IMR-90 (cell line): Measurements from ENCODE around the gene WBP1. TPM values are rescaled to one million over a fixed set of nuclear protein-coding genes. Genes with fewer than 3 reads are reported as not detected.

Experiments used
- ATAC-seq: fragments of 200-7000 bp; cut with Tn5 transposase; 2 replicates; pipeline ENCODE4 v1.9.1; 2020; ENCODE audit warnings: low read depth, mild to moderate bottlenecking, moderate library complexity
- BruUV-seq: library from RNA; stranded (reverse); fragments of 400-500 nt; replicated peaks from 2 replicates; lab custom pipeline; 2021; lab: Mats Ljungman, UMichigan
- CTCF ChIA-PET: fragments of 300-600 bp; formaldehyde crosslinking; extraction: SDS; loops from one replicate; lab custom pipeline; 2021; ENCODE audit warnings: antibody characterized with exemption; lab: Yijun Ruan, JAX
- POLR2A ChIA-PET: fragments of 300-600 bp; sonication (Branson Sonifier 250); formaldehyde crosslinking; loops from one replicate; lab custom pipeline; 2022; ENCODE audit warnings: antibody characterized with exemption; ENCODE audit not compliant: unreplicated experiment; lab: Charles Lee
- DNase-seq: peaks from one replicate; pipeline ENCODE4 v3.0.0; 2013
- H2AFZ ChIP-seq: replicated peaks from 2 replicates; pipeline ENCODE3; 2013; ENCODE audit warnings: low read length, mild to moderate bottlenecking; ENCODE audit not compliant: poor library complexity
- H2AK5ac ChIP-seq: 2 replicates; pipeline ENCODE4 v1.6.1; 2013; ENCODE audit warnings: low read depth, low read length, inconsistent platforms
- H2AK9ac ChIP-seq: replicated peaks from 2 replicates; pipeline ENCODE3; 2013; ENCODE audit warnings: mild to moderate bottlenecking, low read depth, low read length, moderate library complexity; ENCODE audit not compliant: poor library complexity
- H2BK120ac ChIP-seq: 2 replicates; pipeline ENCODE4 v1.6.1; 2013; ENCODE audit warnings: low read depth, low read length, inconsistent platforms
- H2BK15ac ChIP-seq: 3 replicates; pipeline ENCODE4 v1.6.1; 2013; ENCODE audit warnings: low read depth, low read length, inconsistent platforms
- H2BK20ac ChIP-seq: 2 replicates; pipeline ENCODE4 v1.6.1; 2013; ENCODE audit warnings: low read depth, mild to moderate bottlenecking, inconsistent platforms, low read length, moderate library complexity
- H2BK5ac ChIP-seq: 2 replicates; pipeline ENCODE4 v1.6.1; 2013; ENCODE audit warnings: mild to moderate bottlenecking, low read depth, low read length, inconsistent platforms; ENCODE audit not compliant: poor library complexity, severe bottlenecking
- H3K14ac ChIP-seq: replicated peaks from 2 replicates; pipeline ENCODE4 v1.6.1; 2013; ENCODE audit warnings: low read depth, low read length, inconsistent platforms
- H3K18ac ChIP-seq: 2 replicates; pipeline ENCODE4 v1.6.1; 2013; ENCODE audit warnings: low read depth, low read length, control low read depth
- H3K23ac ChIP-seq: 2 replicates; pipeline ENCODE4 v1.6.1; 2013; ENCODE audit warnings: low read depth, low read length, inconsistent platforms
- H3K27ac ChIP-seq: 2 replicates; pipeline ENCODE4 v1.5.1; 2013; ENCODE audit warnings: mild to moderate bottlenecking, control low read depth, low read length; ENCODE audit not compliant: insufficient read depth
- H3K27me3 ChIP-seq: 2 replicates; pipeline ENCODE4 v1.6.1; 2013; ENCODE audit warnings: low read length; ENCODE audit not compliant: control insufficient read depth, insufficient read depth
- H3K36me3 ChIP-seq: 2 replicates; pipeline ENCODE4 v1.6.1; 2013; ENCODE audit warnings: low read length, mixed read lengths; ENCODE audit not compliant: control insufficient read depth, insufficient read depth
- H3K4ac ChIP-seq: 2 replicates; pipeline ENCODE4 v1.6.1; 2013; ENCODE audit warnings: low read depth, low read length, inconsistent platforms
- H3K4me1 ChIP-seq: 2 replicates; pipeline ENCODE4 v1.6.1; 2013; ENCODE audit warnings: low read length, mixed read lengths; ENCODE audit not compliant: control insufficient read depth, insufficient read depth
- H3K4me2 ChIP-seq: 2 replicates; pipeline ENCODE4 v1.6.1; 2013; ENCODE audit warnings: low read depth, mild to moderate bottlenecking, control low read depth, low read length, moderate library complexity
- H3K4me3 ChIP-seq: 2 replicates; pipeline ENCODE4 v1.5.1; 2013; ENCODE audit warnings: low read depth, mild to moderate bottlenecking, control low read depth, low read length, moderate library complexity; ENCODE audit not compliant: insufficient read depth
- H3K56ac ChIP-seq: 2 replicates; pipeline ENCODE4 v1.6.1; 2013; ENCODE audit warnings: low read length, inconsistent platforms; ENCODE audit not compliant: insufficient read depth; ENCODE audit errors: extremely low read depth
- H3K79me1 ChIP-seq, 2 experiments: 2 replicates each; pipeline ENCODE4 v1.6.1; 2013; ENCODE audit warnings: low read length in 2 of 2, inconsistent platforms in 1 of 2, low read depth in 1 of 2
- H3K9ac ChIP-seq: 2 replicates; pipeline ENCODE4 v1.6.1; 2013; ENCODE audit warnings: low read depth, low read length, control low read depth
- H3K9me1 ChIP-seq: 2 replicates; pipeline ENCODE4 v1.6.1; 2013; ENCODE audit warnings: low read length, inconsistent platforms; ENCODE audit not compliant: insufficient read depth
- H3K9me3 ChIP-seq: 2 replicates; pipeline ENCODE4 v1.6.1; 2013; ENCODE audit warnings: low read length; ENCODE audit not compliant: control insufficient read depth, insufficient read depth
- H4K20me1 ChIP-seq: 2 replicates; pipeline ENCODE4 v1.6.1; 2013; ENCODE audit warnings: low read length, inconsistent platforms; ENCODE audit not compliant: insufficient read depth
- H4K5ac ChIP-seq: 2 replicates; pipeline ENCODE4 v1.6.1; 2013; ENCODE audit warnings: mild to moderate bottlenecking, low read depth, low read length, control low read depth
- H4K8ac ChIP-seq, 2 experiments: 2 replicates each; pipeline ENCODE4 v1.6.1; 2013; ENCODE audit warnings: low read depth in 2 of 2, low read length in 2 of 2, control low read depth in 1 of 2, inconsistent platforms in 1 of 2
- H4K91ac ChIP-seq: 2 replicates; pipeline ENCODE4 v1.6.1; 2013; ENCODE audit warnings: low read depth, low read length, inconsistent platforms; ENCODE audit not compliant: insufficient read depth
- BHLHE40 ChIP-seq: fragments of 150-350 bp; IDR thresholded peaks from 2 replicates; pipeline ENCODE4 v1.6.1; 2016; ENCODE audit warnings: mild to moderate bottlenecking, low read depth, low read length
- CEBPB ChIP-seq: IDR thresholded peaks from 2 replicates; pipeline ENCODE4 v1.6.1; 2012; ENCODE audit warnings: low read depth, low read length, improper control_type of control experiment
- CHD1 ChIP-seq: IDR thresholded peaks from 2 replicates; pipeline ENCODE4 v1.6.1; 2012; ENCODE audit warnings: low read depth, low read length, improper control_type of control experiment
- MAZ ChIP-seq: IDR thresholded peaks from 2 replicates; pipeline ENCODE4 v1.6.1; 2012; ENCODE audit warnings: low read depth, mild to moderate bottlenecking, low read length, improper control_type of control experiment, moderate library complexity, borderline replicate concordance
- POLR2A ChIP-seq: IDR thresholded peaks from 2 replicates; pipeline ENCODE4 v1.6.1; 2012; ENCODE audit warnings: mild to moderate bottlenecking, low read depth, low read length
- RAD21 ChIP-seq: IDR thresholded peaks from 2 replicates; pipeline ENCODE4 v1.6.1; 2012; ENCODE audit warnings: low read length, improper control_type of control experiment
- RFX5 ChIP-seq: IDR thresholded peaks from 2 replicates; pipeline ENCODE4 v1.8.0; 2012; ENCODE audit warnings: low read depth, mild to moderate bottlenecking, low read length, moderate library complexity
- SMC3 ChIP-seq: fragments of 150-350 bp; IDR thresholded peaks from 2 replicates; pipeline ENCODE4 v1.6.1; 2016; ENCODE audit warnings: low read depth, mild to moderate bottlenecking, antibody characterized with exemption, low read length, moderate library complexity
- WGBS, 2 experiments: methylation state at CpG; one replicate each; pipeline versions ENCODE4 v1.1.5 to v1.1.7; 2013; ENCODE audit warnings: missing lambda C conversion rate in 2 of 2; ENCODE audit not compliant: insufficient read length in 1 of 2; ENCODE audit errors: extremely low coverage in 2 of 2; 5-methylcytosine and 5-hydroxymethylcytosine counted together
- dilution Hi-C: fragments of 300-500 bp; cut with HindIII; formaldehyde crosslinking; loops from one replicate; pipeline ENCODE4 v1.14.3; 2018; ENCODE audit warnings: low sequenced_read_pairs; ENCODE audit not compliant: unreplicated experiment
- in situ Hi-C: fragments of 300-500 bp; cut with MboI; formaldehyde crosslinking; loops from 3 replicates; pipeline ENCODE4 v1.14.3; 2019; ENCODE audit warnings: low sequenced_read_pairs, inconsistent platforms, mixed read lengths
- intact Hi-C: fragments of 100-400 bp; cut with micrococcal nuclease; formaldehyde crosslinking; loops from 2 replicates; pipeline ENCODE4 v1.10.0; 2022
- polyA plus RNA-seq, 3 experiments: library from polyadenylated mRNA; depleted of rRNA; stranded (reverse); fragments of >200 nt; gene quantifications; 2 replicates each; pipeline ENCODE4 v1.2.3, GENCODE V29; 2012; ENCODE audit warnings: low replicate concordance in 1 of 3
- total RNA-seq: library from RNA; depleted of rRNA; stranded (reverse); fragments of >200 nt; gene quantifications from 2 replicates; pipeline ENCODE4 v1.2.3, GENCODE V29; 2012
- TF ChIP-seq, protein P1 (sequence below): fragments of 150-350 bp; IDR thresholded peaks from 2 replicates; pipeline ENCODE4 v1.6.1; 2016; ENCODE audit warnings: low read depth, mild to moderate bottlenecking, low read length, moderate library complexity, borderline replicate concordance

The WBP1 gene
- total and polyA plus RNA-seq, 2 of the 4 experiments (the other 2 are of a cell fraction) = 22.9 to 78.5 TPM

GRCh38 chr2:74415762-74416395 is 42.4 kb upstream of the WBP1 start:
- no peak overlapping the region for H3K27ac ChIP-seq
- ChIA-PET POLR2A (no interaction called here), CTCF (no interaction called here)
- H3K9me3 ChIP-seq = no peaks in the 10 kb centered on the region
- intact Hi-C loops = no loop called here
- peak overlapping the region; percentile 13 for H2AK9ac ChIP-seq
- ATAC-seq (no peak), DNase-seq (no peak)
- H4K8ac ChIP-seq = no peak overlapping the region; a peak in 1 of 4 replicates
- H3K27me3 ChIP-seq = peaks cover 32% of the 10 kb centered on the region
- no peak overlapping the region for H3K23ac ChIP-seq
- H3K18ac ChIP-seq = no peak overlapping the region
- H3K56ac ChIP-seq = no peak overlapping the region
- no peaks in the 10 kb centered on the region for H3K36me3 ChIP-seq
- peak overlapping the region; percentile 86 for H2AFZ ChIP-seq
- 54% methylated on average over 11 of the region's 35 CpGs; no CpG with 5 or more reads in 1 of the 2 experiments for WGBS, 2 experiments
- in situ Hi-C loops = no loop called here
- no peak overlapping the region for H4K5ac ChIP-seq
- H4K20me1 ChIP-seq = no peaks in the 10 kb centered on the region
- H2BK15ac ChIP-seq = no peak overlapping the region
- no peak overlapping the region for H3K4me2 ChIP-seq
- H3K4ac ChIP-seq = no peak overlapping the region
- no peak overlapping the region for H2BK20ac ChIP-seq
- H3K14ac ChIP-seq = no peak overlapping the region
- H3K4me1 ChIP-seq = no peaks in the 10 kb centered on the region
- H3K9ac ChIP-seq = no peak overlapping the region
- H4K91ac ChIP-seq = no peak overlapping the region
- TF ChIP-seq CEBPB (no peak), BHLHE40 (no peak), MAZ (no peak), CHD1 (no peak), RFX5 (no peak), POLR2A (no peak), SMC3 (no peak), RAD21 (no peak)
- TF ChIP-seq, protein P1, sequence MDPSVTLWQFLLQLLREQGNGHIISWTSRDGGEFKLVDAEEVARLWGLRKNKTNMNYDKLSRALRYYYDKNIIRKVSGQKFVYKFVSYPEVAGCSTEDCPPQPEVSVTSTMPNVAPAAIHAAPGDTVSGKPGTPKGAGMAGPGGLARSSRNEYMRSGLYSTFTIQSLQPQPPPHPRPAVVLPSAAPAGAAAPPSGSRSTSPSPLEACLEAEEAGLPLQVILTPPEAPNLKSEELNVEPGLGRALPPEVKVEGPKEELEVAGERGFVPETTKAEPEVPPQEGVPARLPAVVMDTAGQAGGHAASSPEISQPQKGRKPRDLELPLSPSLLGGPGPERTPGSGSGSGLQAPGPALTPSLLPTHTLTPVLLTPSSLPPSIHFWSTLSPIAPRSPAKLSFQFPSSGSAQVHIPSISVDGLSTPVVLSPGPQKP = no peak
- no peak overlapping the region for H2AK5ac ChIP-seq
- no peak overlapping the region for H2BK5ac ChIP-seq
- H3K4me3 ChIP-seq = no peak overlapping the region
- no peaks in the 10 kb centered on the region for H3K79me1 ChIP-seq
- H2BK120ac ChIP-seq = no peak overlapping the region
- dilution Hi-C loops = no loop called here
- H3K9me1 ChIP-seq = no peaks in the 10 kb centered on the region
- no TSS peak for BruUV-seq
